GM23338 (cell line): Measurements from ENCODE around the gene LDAF1. TPM values are rescaled to one million over a fixed set of nuclear protein-coding genes. Genes with fewer than 3 reads are reported as not detected.

Experiments used
- ATAC-seq: fragments of 200-7000 bp; cut with Tn5 transposase; 3 replicates; pipeline ENCODE4 v1.9.1; 2020
- DNase-seq: peaks from one replicate; pipeline ENCODE4 v3.0.0-alpha.2; 2015; ENCODE audit warnings: low spot score
- H2AFZ ChIP-seq: fragments of 200-600 bp; sonication (generic); 2 replicates; pipeline ENCODE4 v1.8.0; 2016; ENCODE audit warnings: antibody characterized with exemption, mild to moderate bottlenecking, moderate library complexity
- H3F3A ChIP-seq: fragments of 200-600 bp; sonication (generic); replicated peaks from 2 replicates; pipeline ENCODE4 v1.8.0; 2017; ENCODE audit warnings: antibody characterized with exemption, mixed run types, low read depth
- H3K27ac ChIP-seq: fragments of 200-600 bp; sonication (generic); 2 replicates; pipeline ENCODE4 v1.6.1; 2016; ENCODE audit warnings: low read depth
- H3K27me3 ChIP-seq: fragments of 200-600 bp; sonication (generic); 2 replicates; pipeline ENCODE4 v1.8.0; 2016; ENCODE audit warnings: mild to moderate bottlenecking, mixed run types, moderate library complexity; ENCODE audit not compliant: insufficient read depth
- H3K36me3 ChIP-seq: fragments of 200-600 bp; sonication (generic); 2 replicates; pipeline ENCODE4 v1.8.0; 2016; ENCODE audit warnings: mild to moderate bottlenecking; ENCODE audit not compliant: insufficient read depth
- H3K4me1 ChIP-seq: fragments of 200-600 bp; sonication (generic); 2 replicates; pipeline ENCODE4 v1.8.0; 2016; ENCODE audit warnings: mild to moderate bottlenecking, moderate library complexity; ENCODE audit not compliant: insufficient read depth
- H3K4me2 ChIP-seq: fragments of 200-600 bp; sonication (generic); 2 replicates; pipeline ENCODE4 v1.7.1; 2017; ENCODE audit warnings: mixed run types
- H3K4me3 ChIP-seq: fragments of 200-600 bp; sonication (generic); 2 replicates; pipeline ENCODE4 v1.6.1; 2016; ENCODE audit warnings: mixed run types
- H3K79me2 ChIP-seq: fragments of 200-600 bp; sonication (generic); replicated peaks from 2 replicates; pipeline ENCODE4 v1.8.0; 2017; ENCODE audit warnings: mild to moderate bottlenecking; ENCODE audit not compliant: insufficient read depth
- H3K9me2 ChIP-seq: fragments of 200-600 bp; sonication (generic); 2 replicates; pipeline ENCODE4 v1.8.0; 2017; ENCODE audit not compliant: insufficient read depth
- H4K20me1 ChIP-seq: fragments of 200-600 bp; sonication (generic); replicated peaks from 2 replicates; pipeline ENCODE4 v1.8.0; 2017; ENCODE audit warnings: mild to moderate bottlenecking; ENCODE audit not compliant: insufficient read depth
- H3K27ac Mint-ChIP-seq: 2 replicates; pipeline ENCODE4 v1.8.0; 2020; ENCODE audit warnings: inconsistent platforms, mild to moderate bottlenecking, moderate library complexity, mixed read lengths
- H3K27me3 Mint-ChIP-seq: 3 replicates; pipeline ENCODE4 v1.8.0; 2022; ENCODE audit warnings: low read depth, mild to moderate bottlenecking, moderate library complexity, mixed read lengths, inconsistent platforms; ENCODE audit not compliant: insufficient read depth, poor library complexity
- H3K36me3 Mint-ChIP-seq: 3 replicates; pipeline ENCODE4 v1.8.0; 2021; ENCODE audit warnings: low read depth, mild to moderate bottlenecking, inconsistent platforms, moderate library complexity, mixed read lengths
- H3K4me1 Mint-ChIP-seq: 3 replicates; pipeline ENCODE4 v1.8.0; 2020; ENCODE audit warnings: mild to moderate bottlenecking, inconsistent platforms, mixed read lengths
- H3K4me3 Mint-ChIP-seq: 3 replicates; pipeline ENCODE4 v1.8.0; 2021; ENCODE audit warnings: moderate library complexity, mild to moderate bottlenecking, inconsistent platforms, mixed read lengths
- H3K9me3 Mint-ChIP-seq: 3 replicates; pipeline ENCODE4 v1.8.0; 2020; ENCODE audit warnings: moderate library complexity, mild to moderate bottlenecking, inconsistent platforms, mixed read lengths
- CREB1 ChIP-seq: fragments of 250-450 bp; sonication (Bioruptor Pico); IDR thresholded peaks from 2 replicates; pipeline ENCODE4 v1.5.0; 2020; ENCODE audit warnings: low read depth, mild to moderate bottlenecking, moderate library complexity
- EZH2 ChIP-seq: fragments of 200-600 bp; sonication (generic); IDR thresholded peaks from one replicate; pipeline ENCODE4 v1.8.0; 2017; ENCODE audit warnings: antibody characterized with exemption, mild to moderate bottlenecking, low read depth; ENCODE audit not compliant: unreplicated experiment
- EZH2phosphoT487 ChIP-seq: fragments of 200-600 bp; sonication (generic); IDR thresholded peaks from one replicate; pipeline ENCODE4 v1.8.1; 2018; ENCODE audit warnings: antibody characterized with exemption; ENCODE audit not compliant: unreplicated experiment
- JUNB ChIP-seq: IDR thresholded peaks from one replicate; pipeline ENCODE4 v1.6.1; 2016; ENCODE audit warnings: antibody characterized with exemption; ENCODE audit not compliant: unreplicated experiment
- NANOG ChIP-seq: IDR thresholded peaks from 2 replicates; pipeline ENCODE4 v1.6.1; 2016; ENCODE audit warnings: antibody characterized with exemption, borderline replicate concordance
- POLR2AphosphoS5 ChIP-seq: IDR thresholded peaks from 2 replicates; pipeline ENCODE4 v1.6.1; 2016; ENCODE audit warnings: antibody characterized with exemption, low read depth
- STAT1 ChIP-seq: IDR thresholded peaks from one replicate; pipeline ENCODE4 v1.6.1; 2016; ENCODE audit warnings: antibody characterized with exemption; ENCODE audit not compliant: unreplicated experiment
- ZNF114 ChIP-seq: fragments of 250-450 bp; sonication (Bioruptor Pico); IDR thresholded peaks from 2 replicates; pipeline ENCODE4 v1.5.0; 2020; ENCODE audit warnings: mild to moderate bottlenecking, moderate library complexity
- polyA plus RNA-seq: library from polyadenylated mRNA; unstranded; fragments of >200 nt; fragmentation: Nextera tagmentation; extraction: Ambion mirVana; gene quantifications from 2 replicates; pipeline ENCODE4 v1.2.1, GENCODE V29; 2016
- total RNA-seq: library from RNA; depleted of rRNA; stranded (reverse); fragments of >200 nt; shearing (Covaris generic); gene quantifications from 2 replicates; pipeline ENCODE4 v1.2.3, GENCODE V29; 2014
- TF ChIP-seq, protein P1 (sequence below): IDR thresholded peaks from 2 replicates; pipeline ENCODE4 v1.6.1; 2016; ENCODE audit warnings: antibody characterized with exemption
- TF ChIP-seq, protein P2 (sequence below), 2 experiments: fragments of 200-600 bp in 1 of 2; sonication (generic) in 1 of 2; conservative IDR thresholded peaks; 2 replicates each; pipeline versions ENCODE4 v1.5.1 to v1.6.1; 2016 to 2017; ENCODE audit warnings: antibody characterized with exemption in 2 of 2, low read depth in 2 of 2, mild to moderate bottlenecking in 2 of 2, moderate library complexity in 1 of 2
- TF ChIP-seq, protein P3 (sequence below): IDR thresholded peaks from one replicate; pipeline ENCODE4 v1.6.1; 2018; ENCODE audit warnings: antibody characterized with exemption; ENCODE audit not compliant: unreplicated experiment

Gene LDAF1
- total and polyA plus RNA-seq, 2 experiments from 2014 or later: 20.5 to 33.8 TPM

DNA sequence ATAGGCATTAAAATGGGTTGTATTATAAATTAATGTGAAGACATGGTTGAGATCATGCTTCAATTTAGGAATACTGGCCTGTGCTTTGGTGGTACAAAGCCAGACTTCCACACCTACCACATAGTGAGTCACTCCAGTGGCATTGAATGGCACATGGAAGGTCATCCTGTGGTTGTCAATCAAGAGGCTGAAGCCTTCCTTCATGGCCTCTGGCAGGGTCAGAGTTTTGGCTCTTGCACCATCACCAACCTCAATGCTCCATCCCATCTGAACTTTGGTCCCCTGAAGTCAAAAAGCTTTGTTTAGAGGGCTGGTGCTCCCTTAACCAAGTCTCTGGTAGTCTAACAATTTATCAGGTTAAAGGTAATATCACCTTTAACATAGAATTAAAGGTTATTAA is 46.8 kb downstream of the LDAF1 start:
- H4K20me1 ChIP-seq: no peaks in the 10 kb centered on the region
- ATAC-seq: no peak
- no peak overlapping the region for H3K27ac ChIP-seq
- H2AFZ ChIP-seq: no peak overlapping the region
- H3K36me3 ChIP-seq: no peaks in the 10 kb centered on the region
- H3K4me3 ChIP-seq: no peak overlapping the region
- no peak for DNase-seq
- Mint-ChIP-seq H3K4me1 (no peaks in the 10 kb centered on the region), H3K27me3 (peaks cover 4% of the 10 kb centered on the region), H3K27ac (no peak overlapping the region), H3K36me3 (no peaks in the 10 kb centered on the region), H3K4me3 (no peak overlapping the region), H3K9me3 (no peaks in the 10 kb centered on the region)
- H3F3A ChIP-seq: no peaks in the 10 kb centered on the region
- no peaks in the 10 kb centered on the region for H3K79me2 ChIP-seq
- H3K4me2 ChIP-seq: no peak overlapping the region
- no peaks in the 10 kb centered on the region for H3K4me1 ChIP-seq
- peaks cover 8% of the 10 kb centered on the region; the same call in 1 of the 2 replicates for H3K9me2 ChIP-seq
- no peaks in the 10 kb centered on the region for H3K27me3 ChIP-seq
- TF ChIP-seq, protein P1, sequence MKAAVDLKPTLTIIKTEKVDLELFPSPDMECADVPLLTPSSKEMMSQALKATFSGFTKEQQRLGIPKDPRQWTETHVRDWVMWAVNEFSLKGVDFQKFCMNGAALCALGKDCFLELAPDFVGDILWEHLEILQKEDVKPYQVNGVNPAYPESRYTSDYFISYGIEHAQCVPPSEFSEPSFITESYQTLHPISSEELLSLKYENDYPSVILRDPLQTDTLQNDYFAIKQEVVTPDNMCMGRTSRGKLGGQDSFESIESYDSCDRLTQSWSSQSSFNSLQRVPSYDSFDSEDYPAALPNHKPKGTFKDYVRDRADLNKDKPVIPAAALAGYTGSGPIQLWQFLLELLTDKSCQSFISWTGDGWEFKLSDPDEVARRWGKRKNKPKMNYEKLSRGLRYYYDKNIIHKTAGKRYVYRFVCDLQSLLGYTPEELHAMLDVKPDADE: no peak
- TF ChIP-seq EZH2phosphoT487: no peak

DNA sequence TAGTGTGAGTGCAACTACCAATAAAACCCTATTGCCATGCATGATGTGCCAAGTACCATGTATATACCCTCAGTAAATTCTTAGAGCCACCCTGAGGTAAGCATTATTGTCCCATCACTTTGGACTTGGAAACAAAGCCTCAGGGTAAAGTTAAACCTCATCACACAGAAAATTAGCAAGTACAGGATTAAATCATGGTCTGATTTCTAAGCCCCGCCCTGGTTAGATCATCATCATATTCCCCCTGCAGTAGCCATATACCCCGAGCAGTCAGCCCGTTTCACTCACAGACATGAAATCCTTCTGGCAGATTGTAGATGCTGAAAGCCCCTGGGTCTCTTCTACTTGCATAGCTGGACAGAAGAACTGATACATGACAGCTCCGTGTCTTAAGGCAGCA is 48.1 kb downstream of the LDAF1 start:
- Mint-ChIP-seq H3K9me3 (no peaks in the 10 kb centered on the region), H3K27me3 (peaks cover 4% of the 10 kb centered on the region), H3K4me1 (no peaks in the 10 kb centered on the region), H3K4me3 (no peak overlapping the region), H3K27ac (no peak overlapping the region), H3K36me3 (no peaks in the 10 kb centered on the region)
- Histone ChIP-seq H2AFZ (no peak overlapping the region), H3K27ac (no peak overlapping the region), H3K27me3 (no peaks in the 10 kb centered on the region), H3K4me1 (no peaks in the 10 kb centered on the region), H4K20me1 (no peaks in the 10 kb centered on the region), H3K9me2 (peaks cover 8% of the 10 kb centered on the region; the same call in 1 of the 2 replicates), H3K79me2 (no peaks in the 10 kb centered on the region), H3F3A (no peaks in the 10 kb centered on the region), H3K4me3 (no peak overlapping the region), H3K4me2 (no peak overlapping the region), H3K36me3 (no peaks in the 10 kb centered on the region)
- ATAC-seq: no peak
- no peak for DNase-seq
- no peak for TF ChIP-seq EZH2phosphoT487
- TF ChIP-seq, protein P2, sequence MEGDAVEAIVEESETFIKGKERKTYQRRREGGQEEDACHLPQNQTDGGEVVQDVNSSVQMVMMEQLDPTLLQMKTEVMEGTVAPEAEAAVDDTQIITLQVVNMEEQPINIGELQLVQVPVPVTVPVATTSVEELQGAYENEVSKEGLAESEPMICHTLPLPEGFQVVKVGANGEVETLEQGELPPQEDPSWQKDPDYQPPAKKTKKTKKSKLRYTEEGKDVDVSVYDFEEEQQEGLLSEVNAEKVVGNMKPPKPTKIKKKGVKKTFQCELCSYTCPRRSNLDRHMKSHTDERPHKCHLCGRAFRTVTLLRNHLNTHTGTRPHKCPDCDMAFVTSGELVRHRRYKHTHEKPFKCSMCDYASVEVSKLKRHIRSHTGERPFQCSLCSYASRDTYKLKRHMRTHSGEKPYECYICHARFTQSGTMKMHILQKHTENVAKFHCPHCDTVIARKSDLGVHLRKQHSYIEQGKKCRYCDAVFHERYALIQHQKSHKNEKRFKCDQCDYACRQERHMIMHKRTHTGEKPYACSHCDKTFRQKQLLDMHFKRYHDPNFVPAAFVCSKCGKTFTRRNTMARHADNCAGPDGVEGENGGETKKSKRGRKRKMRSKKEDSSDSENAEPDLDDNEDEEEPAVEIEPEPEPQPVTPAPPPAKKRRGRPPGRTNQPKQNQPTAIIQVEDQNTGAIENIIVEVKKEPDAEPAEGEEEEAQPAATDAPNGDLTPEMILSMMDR (conservative IDR thresholded peaks at IDR 0.05; ENCODE audit: low read depth in 2 of 2): no peak
- TF ChIP-seq, protein P3, sequence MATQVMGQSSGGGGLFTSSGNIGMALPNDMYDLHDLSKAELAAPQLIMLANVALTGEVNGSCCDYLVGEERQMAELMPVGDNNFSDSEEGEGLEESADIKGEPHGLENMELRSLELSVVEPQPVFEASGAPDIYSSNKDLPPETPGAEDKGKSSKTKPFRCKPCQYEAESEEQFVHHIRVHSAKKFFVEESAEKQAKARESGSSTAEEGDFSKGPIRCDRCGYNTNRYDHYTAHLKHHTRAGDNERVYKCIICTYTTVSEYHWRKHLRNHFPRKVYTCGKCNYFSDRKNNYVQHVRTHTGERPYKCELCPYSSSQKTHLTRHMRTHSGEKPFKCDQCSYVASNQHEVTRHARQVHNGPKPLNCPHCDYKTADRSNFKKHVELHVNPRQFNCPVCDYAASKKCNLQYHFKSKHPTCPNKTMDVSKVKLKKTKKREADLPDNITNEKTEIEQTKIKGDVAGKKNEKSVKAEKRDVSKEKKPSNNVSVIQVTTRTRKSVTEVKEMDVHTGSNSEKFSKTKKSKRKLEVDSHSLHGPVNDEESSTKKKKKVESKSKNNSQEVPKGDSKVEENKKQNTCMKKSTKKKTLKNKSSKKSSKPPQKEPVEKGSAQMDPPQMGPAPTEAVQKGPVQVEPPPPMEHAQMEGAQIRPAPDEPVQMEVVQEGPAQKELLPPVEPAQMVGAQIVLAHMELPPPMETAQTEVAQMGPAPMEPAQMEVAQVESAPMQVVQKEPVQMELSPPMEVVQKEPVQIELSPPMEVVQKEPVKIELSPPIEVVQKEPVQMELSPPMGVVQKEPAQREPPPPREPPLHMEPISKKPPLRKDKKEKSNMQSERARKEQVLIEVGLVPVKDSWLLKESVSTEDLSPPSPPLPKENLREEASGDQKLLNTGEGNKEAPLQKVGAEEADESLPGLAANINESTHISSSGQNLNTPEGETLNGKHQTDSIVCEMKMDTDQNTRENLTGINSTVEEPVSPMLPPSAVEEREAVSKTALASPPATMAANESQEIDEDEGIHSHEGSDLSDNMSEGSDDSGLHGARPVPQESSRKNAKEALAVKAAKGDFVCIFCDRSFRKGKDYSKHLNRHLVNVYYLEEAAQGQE: no peak
- no peak for TF ChIP-seq JUNB
- no peak for TF ChIP-seq STAT1
- no peak for TF ChIP-seq CREB1 (CRISPR knock-in tag)
- no peak for TF ChIP-seq NANOG
- no peak for TF ChIP-seq ZNF114 (CRISPR knock-in tag)
- TF ChIP-seq POLR2AphosphoS5: no peak
- no peak for TF ChIP-seq EZH2
